Cardiac muscle cell (in vitro differentiated cells and primary cell): ENCODE data around the gene ELFN1. TPM values are rescaled to one million over a fixed set of nuclear protein-coding genes. Genes with fewer than 3 reads are reported as not detected.

Source experiments
- DNase-seq, 2 donors: peaks; one replicate each; pipeline versions ENCODE4 v3.0.0 to v3.0.0-alpha.2; 2010 to 2017; ENCODE audit warnings: low read depth in 1 of 2, low spot score in 1 of 2
- H3K27ac ChIP-seq: fragments of 200-600 bp; sonication (generic); 2 replicates; pipeline ENCODE4 v1.5.1; 2016
- H3K27me3 ChIP-seq: fragments of 200-600 bp; sonication (generic); 2 replicates; pipeline ENCODE4 v1.6.0; 2016; ENCODE audit warnings: control low read depth
- H3K36me3 ChIP-seq: fragments of 200-600 bp; sonication (generic); 2 replicates; pipeline ENCODE4 v1.5.1; 2016; ENCODE audit warnings: control low read depth
- H3K4me1 ChIP-seq: fragments of 200-600 bp; sonication (generic); 2 replicates; pipeline ENCODE4 v1.8.1; 2017; ENCODE audit warnings: low read depth, mild to moderate bottlenecking, mixed run types
- H3K4me3 ChIP-seq: fragments of 200-600 bp; sonication (generic); 2 replicates; pipeline ENCODE4 v1.5.1; 2016; ENCODE audit warnings: mild to moderate bottlenecking
- H3K9me3 ChIP-seq: fragments of 200-600 bp; sonication (generic); 2 replicates; pipeline ENCODE4 v1.5.1; 2017; ENCODE audit warnings: low read depth, mild to moderate bottlenecking, control low read depth
- polyA plus RNA-seq: library from polyadenylated mRNA; unstranded; fragments of >200 nt; fragmentation: Nextera tagmentation; extraction: Ambion mirVana; gene quantifications from 2 replicates; pipeline ENCODE4 v1.2.1, GENCODE V29; 2016
- total RNA-seq: library from RNA; depleted of rRNA; stranded (reverse); fragments of >200 nt; gene quantifications from 2 replicates; pipeline ENCODE4 v1.2.3, GENCODE V29; 2016
- TF ChIP-seq, protein P1 (sequence below): IDR thresholded peaks from 2 replicates; pipeline ENCODE4 v1.5.1; 2012; ENCODE audit warnings: low read depth, mild to moderate bottlenecking, low read length

The ELFN1 gene
- total and polyA plus RNA-seq, 2 experiments from 2014 or later, result 8.9 to 51.6 TPM

DNA sequence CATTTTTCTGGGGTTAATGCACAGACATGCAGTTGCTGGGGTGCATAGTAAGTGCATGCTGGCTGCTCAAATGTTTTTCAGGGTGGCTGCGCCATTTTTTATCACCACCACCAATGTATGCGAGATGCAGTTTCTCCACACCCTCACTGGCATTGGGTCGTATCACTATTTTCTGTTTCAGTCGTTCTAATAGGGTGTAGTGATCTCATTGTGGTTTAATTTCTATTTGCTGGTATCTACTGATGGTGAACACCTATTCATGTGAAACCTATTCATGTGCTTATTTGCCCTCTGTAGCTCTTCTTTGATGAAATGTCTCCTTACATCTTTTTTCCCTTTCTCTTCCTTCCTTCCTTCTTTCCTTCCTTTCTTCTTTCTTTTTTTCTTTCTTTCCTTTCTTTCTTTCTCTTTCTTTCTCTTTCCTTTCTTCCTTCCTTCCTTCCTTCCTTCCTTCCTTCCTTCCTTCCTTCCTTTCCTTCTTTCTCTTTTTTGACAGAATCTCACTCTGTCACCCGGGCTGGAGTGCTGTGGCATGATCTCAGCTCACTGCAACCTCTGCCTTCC lies 84.3 kb downstream of the ELFN1 start:
- H3K4me1 ChIP-seq, result peaks cover 24% of the 10 kb centered on the region
- DNase-seq, result no peak
- H3K27me3 ChIP-seq, result peaks cover 11% of the 10 kb centered on the region
- H3K36me3 ChIP-seq, result no peaks in the 10 kb centered on the region
- no peaks in the 10 kb centered on the region for H3K9me3 ChIP-seq
- H3K4me3 ChIP-seq, result no peak overlapping the region
- TF ChIP-seq, protein P1, sequence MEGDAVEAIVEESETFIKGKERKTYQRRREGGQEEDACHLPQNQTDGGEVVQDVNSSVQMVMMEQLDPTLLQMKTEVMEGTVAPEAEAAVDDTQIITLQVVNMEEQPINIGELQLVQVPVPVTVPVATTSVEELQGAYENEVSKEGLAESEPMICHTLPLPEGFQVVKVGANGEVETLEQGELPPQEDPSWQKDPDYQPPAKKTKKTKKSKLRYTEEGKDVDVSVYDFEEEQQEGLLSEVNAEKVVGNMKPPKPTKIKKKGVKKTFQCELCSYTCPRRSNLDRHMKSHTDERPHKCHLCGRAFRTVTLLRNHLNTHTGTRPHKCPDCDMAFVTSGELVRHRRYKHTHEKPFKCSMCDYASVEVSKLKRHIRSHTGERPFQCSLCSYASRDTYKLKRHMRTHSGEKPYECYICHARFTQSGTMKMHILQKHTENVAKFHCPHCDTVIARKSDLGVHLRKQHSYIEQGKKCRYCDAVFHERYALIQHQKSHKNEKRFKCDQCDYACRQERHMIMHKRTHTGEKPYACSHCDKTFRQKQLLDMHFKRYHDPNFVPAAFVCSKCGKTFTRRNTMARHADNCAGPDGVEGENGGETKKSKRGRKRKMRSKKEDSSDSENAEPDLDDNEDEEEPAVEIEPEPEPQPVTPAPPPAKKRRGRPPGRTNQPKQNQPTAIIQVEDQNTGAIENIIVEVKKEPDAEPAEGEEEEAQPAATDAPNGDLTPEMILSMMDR, result no peak
- H3K27ac ChIP-seq, result no peak overlapping the region

DNA sequence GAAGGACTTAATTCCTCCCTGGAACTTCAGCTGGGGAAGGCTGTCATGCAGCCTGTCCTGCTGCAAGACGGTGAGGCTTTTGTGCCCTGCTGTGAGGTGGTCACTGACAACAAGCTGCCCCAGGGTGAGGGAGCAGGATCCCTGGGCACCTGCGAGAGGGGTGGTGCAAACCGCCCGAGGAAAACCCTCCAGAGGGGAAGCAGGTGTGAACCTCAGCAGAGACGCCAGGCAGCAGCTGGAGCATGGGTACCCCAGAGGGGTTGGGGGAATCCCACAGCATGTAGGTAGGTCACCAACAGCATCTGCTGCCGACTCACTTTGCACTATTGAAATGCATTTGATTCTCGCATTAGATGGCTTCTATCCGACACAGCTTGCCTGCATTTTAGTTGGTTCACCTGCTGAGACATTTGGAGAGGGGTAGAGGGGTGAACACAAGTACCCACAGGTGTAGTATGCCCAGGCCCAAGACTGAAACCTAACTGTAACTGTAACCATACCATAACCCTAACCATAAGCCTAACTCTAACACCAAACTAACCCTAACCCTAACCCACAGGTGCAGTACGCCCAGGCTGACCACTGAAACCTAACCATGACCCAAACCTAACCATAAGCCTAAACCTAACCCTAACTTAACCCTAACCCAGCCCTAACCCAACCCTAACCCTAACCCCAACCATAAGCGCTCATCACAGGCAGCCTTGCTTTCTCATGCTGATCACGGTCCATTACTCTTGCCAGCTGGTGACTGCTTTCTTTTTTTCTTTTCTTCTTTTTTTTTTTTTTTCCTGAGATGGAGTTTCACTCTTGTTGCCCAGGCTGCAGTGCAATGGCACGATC lies 85.9 kb downstream of the ELFN1 start:
- no peaks in the 10 kb centered on the region for H3K36me3 ChIP-seq
- H3K9me3 ChIP-seq, result no peaks in the 10 kb centered on the region
- TF ChIP-seq, protein P1, result no peak
- peaks cover 11% of the 10 kb centered on the region for H3K4me1 ChIP-seq
- H3K27me3 ChIP-seq, result peaks cover 11% of the 10 kb centered on the region
- no peak for DNase-seq
- no peak overlapping the region for H3K27ac ChIP-seq
- H3K4me3 ChIP-seq, result no peak overlapping the region

DNA sequence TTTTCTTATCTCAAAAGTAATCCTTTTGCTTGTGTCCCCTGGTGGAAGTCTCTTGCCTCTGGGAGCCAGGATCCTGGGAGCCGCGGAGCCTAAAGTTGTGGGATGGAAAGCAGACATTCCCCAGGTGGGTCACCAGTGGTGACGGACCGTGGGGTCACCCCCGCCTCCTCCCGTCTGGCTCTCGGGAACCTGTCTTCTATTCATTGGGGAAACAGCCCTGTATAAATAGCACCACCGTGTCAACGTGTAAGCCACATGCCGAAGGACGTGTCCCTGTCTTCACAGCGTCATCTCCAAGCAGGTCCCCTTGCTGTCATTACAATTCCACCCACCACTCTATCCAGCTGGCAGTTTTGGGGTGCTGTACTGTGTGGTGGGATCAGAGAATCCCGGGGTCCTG lies 87.5 kb downstream of the ELFN1 start:
- Histone ChIP-seq H3K27me3 (peaks cover 11% of the 10 kb centered on the region), H3K9me3 (no peaks in the 10 kb centered on the region), H3K4me1 (peaks cover 5% of the 10 kb centered on the region), H3K27ac (no peak overlapping the region), H3K4me3 (no peak overlapping the region), H3K36me3 (no peaks in the 10 kb centered on the region)
- TF ChIP-seq, protein P1, result no peak
- DNase-seq, result no peak

DNA sequence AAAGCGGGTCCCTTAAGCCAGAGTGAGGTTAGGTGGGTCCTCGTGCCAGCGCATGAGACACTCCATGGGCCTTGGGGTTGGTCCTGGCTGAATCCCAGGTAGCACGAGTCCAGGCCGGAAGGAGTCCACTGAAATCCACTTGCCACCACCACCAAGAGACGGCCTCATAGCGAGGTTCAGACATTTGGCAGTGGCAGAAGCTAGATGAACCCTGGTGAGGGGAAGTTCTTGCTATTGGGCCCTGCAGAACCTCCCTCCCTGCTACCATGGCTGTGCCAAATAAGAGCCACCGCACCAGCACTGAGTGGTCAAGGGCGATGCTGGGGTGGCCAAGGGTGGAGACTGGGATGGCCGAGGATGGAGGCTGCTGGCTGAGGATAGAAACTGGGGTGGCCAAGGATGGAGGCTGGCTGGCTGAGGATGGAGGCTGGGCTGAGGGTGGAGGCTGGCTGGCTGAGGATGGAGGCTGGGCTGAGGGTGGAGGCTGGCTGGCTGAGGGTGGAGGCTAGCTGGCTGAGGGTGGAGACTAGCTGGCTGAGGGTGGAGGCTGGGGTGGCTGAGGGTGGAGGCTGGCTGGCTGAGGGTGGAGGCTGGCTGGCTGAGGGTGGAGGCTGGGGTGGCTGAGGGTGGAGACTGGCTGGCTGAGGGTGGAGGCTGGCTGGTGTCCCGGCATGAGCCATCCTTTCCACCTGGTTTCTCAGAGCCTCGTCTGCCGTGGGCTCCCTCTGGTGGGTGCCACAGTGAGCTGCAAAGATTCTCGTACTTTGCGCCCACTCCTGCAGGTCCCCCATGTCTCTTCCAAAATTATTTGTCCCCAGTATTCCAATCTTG lies 88.2 kb downstream of the ELFN1 start:
- DNase-seq, result peak; percentile 40 to 63
- peaks cover 11% of the 10 kb centered on the region for H3K27me3 ChIP-seq
- TF ChIP-seq, protein P1, result peak; percentile 34
- no peak overlapping the region for H3K27ac ChIP-seq
- peaks cover 5% of the 10 kb centered on the region for H3K4me1 ChIP-seq
- H3K36me3 ChIP-seq, result no peaks in the 10 kb centered on the region
- H3K4me3 ChIP-seq, result no peak overlapping the region
- H3K9me3 ChIP-seq, result no peaks in the 10 kb centered on the region

DNA sequence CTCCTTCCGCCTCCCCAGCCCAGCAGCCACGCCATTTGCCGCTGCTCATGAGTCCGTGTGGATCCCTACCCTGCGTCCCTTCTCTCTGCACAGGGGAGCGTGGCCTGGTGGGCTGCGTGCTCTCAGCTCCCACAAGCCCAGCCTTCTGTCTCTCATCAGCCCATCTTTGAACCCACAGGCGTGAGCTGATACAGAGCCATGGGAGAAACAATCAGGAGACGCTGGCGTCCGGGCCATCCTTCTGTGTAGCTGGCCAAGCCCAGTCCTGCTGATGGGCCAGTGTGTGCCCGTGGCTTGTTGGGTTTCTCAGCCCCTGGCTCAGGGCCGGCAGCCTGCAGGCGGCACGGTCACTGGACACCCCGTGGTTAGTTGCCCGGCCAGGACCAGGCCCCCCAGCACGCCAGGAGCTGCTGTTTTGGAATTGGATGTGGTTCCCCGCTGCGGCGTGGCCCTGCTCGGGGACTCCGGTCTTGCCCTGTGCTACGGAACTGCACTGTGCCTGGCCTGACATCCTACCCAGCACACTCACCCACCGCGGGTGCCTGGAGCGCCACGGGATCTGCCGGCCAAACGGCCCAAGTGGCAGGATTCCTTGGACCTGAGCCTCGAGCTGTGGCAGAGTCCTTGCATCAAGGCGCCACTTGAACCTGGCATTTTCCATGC lies 88.9 kb downstream of the ELFN1 start:
- TF ChIP-seq, protein P1, result no peak
- Histone ChIP-seq H3K27ac (no peak overlapping the region), H3K4me3 (no peak overlapping the region), H3K9me3 (no peaks in the 10 kb centered on the region), H3K36me3 (no peaks in the 10 kb centered on the region), H3K27me3 (peaks cover 11% of the 10 kb centered on the region), H3K4me1 (peaks cover 5% of the 10 kb centered on the region)
- DNase-seq, result no peak
